Left lung (tissue), 10 donors: ENCODE data around the gene UBALD2. TPM values are rescaled to one million over a fixed set of nuclear protein-coding genes. Genes with fewer than 3 reads are reported as not detected.
"Not testable (repeated sequence)": the region's sequence is repeated elsewhere in the genome, so short reads cannot be mapped to it uniquely, and the experiment has no call there.

Experiments used
- ATAC-seq: fragments of 200-7000 bp; cut with Tn5 transposase; one replicate; pipeline ENCODE4 v1.9.1; 2020; ENCODE audit warnings: moderate library complexity
- DNase-seq, 4 donors: peaks; one replicate each; pipeline ENCODE4 v3.0.0-alpha.2; 2013 to 2020
- H3K27ac ChIP-seq, 2 donors: fragments of 200-600 bp; sonication (generic) in 1 of 2; one replicate each; pipeline versions ENCODE4 v1.5.0 to v1.8.0; 2020 to 2021
- H3K27me3 ChIP-seq, 2 donors: fragments of 200-600 bp; sonication (generic) in 1 of 2; one replicate each; pipeline versions ENCODE4 v1.5.0 to v1.8.0; 2020 to 2021
- H3K36me3 ChIP-seq, 2 donors: fragments of 200-600 bp; sonication (generic) in 1 of 2; one replicate each; pipeline versions ENCODE4 v1.5.0 to v1.8.0; 2020 to 2021
- H3K4me1 ChIP-seq, 2 donors: fragments of 200-600 bp; one replicate each; pipeline ENCODE4 v1.8.0; 2021
- H3K4me3 ChIP-seq, 2 donors: fragments of 200-600 bp; sonication (generic) in 1 of 2; one replicate each; pipeline versions ENCODE4 v1.5.0 to v1.8.0; 2020 to 2021; ENCODE audit warnings: mild to moderate bottlenecking in 1 of 2
- H3K9me3 ChIP-seq, 2 donors: fragments of 200-600 bp; sonication (generic) in 1 of 2; one replicate each; pipeline versions ENCODE4 v1.5.0 to v1.8.0; 2020 to 2021
- CTCF ChIP-seq, 2 donors: fragments of 200-600 bp; sonication (generic) in 1 of 2; IDR thresholded peaks; one replicate each; pipeline versions ENCODE4 v1.5.0 to v1.8.0; 2021; ENCODE audit warnings: antibody characterized with exemption in 2 of 2
- intact Hi-C, 2 donors: fragments of 100-400 bp; cut with DNase I; formaldehyde crosslinking; loops; one replicate each; pipeline versions ENCODE4 v1.11.2 to v1.14.2; 2022
- polyA plus RNA-seq, 6 donors: library from polyadenylated mRNA; unstranded; fragments of 120-200 nt; gene quantifications; one replicate each; pipeline ENCODE4 v1.2.1, GENCODE V29; 2013; ENCODE audit not compliant: insufficient read length in 6 of 6
- total RNA-seq, 2 donors: library from RNA; stranded (reverse); fragmentation: NEBNext Ultra II Directional; extraction: Animal tissue kit (Norgen Biotek cat#: 25700); gene quantifications; one replicate each; pipeline ENCODE4 v1.2.1, GENCODE V29; 2021
- donor health status: DM: no; HTN: yes; CAD: no.
- donor health status: DM: no; HTN: no; CAD: no.

The UBALD2 gene
- total and polyA plus RNA-seq, 8 donors: 16.7 to 52.7 (median 32.0) TPM

GRCh38 chr17:76264425-76264754, 758 bp upstream of the UBALD2 start:
- ATAC-seq: no peak
- Histone ChIP-seq H3K36me3 (peaks cover 0 to 4% of the 10 kb centered on the region in 2 donors), H3K27ac (peak overlapping the region; percentile 69 to 93), H3K4me3 (no peak overlapping the region), H3K9me3 (no peaks in the 10 kb centered on the region), H3K4me1 (peaks cover 42 to 82% of the 10 kb centered on the region in 2 donors), H3K27me3 (no peaks in the 10 kb centered on the region)
- intact Hi-C loops: no loop called here
- no peak for TF ChIP-seq CTCF (IDR thresholded peaks at IDR 0.05)
- DNase-seq: no peak

GRCh38 chr17:76265624-76266243, 586 bp downstream of the UBALD2 start:
- H3K36me3 ChIP-seq: peaks cover 0 to 18% of the 10 kb centered on the region in 2 donors
- no peaks in the 10 kb centered on the region for H3K9me3 ChIP-seq
- peak overlapping the region; percentile 82 to 88 for H3K4me3 ChIP-seq
- no peaks in the 10 kb centered on the region for H3K27me3 ChIP-seq
- ATAC-seq (peak; percentile 14), DNase-seq (peak in 2 of 4 donors; percentile 72 to 92)
- H3K27ac ChIP-seq: peak overlapping the region; percentile 90 to 93
- no peak for TF ChIP-seq CTCF (IDR thresholded peaks at IDR 0.05)
- intact Hi-C loops: no loop called here
- peaks cover 42 to 82% of the 10 kb centered on the region in 2 donors for H3K4me1 ChIP-seq

GRCh38 chr17:76266244-76266938, 1.2 kb downstream of the UBALD2 start:
- DNase-seq (no peak), ATAC-seq (peak; percentile 2)
- peak overlapping the region; percentile 90 to 93 for H3K27ac ChIP-seq
- peaks cover 44 to 85% of the 10 kb centered on the region in 2 donors for H3K4me1 ChIP-seq
- no peaks in the 10 kb centered on the region for H3K27me3 ChIP-seq
- peaks cover 0 to 21% of the 10 kb centered on the region in 2 donors for H3K36me3 ChIP-seq
- intact Hi-C loops: no loop called here
- no peak for TF ChIP-seq CTCF (IDR thresholded peaks at IDR 0.05)
- no peaks in the 10 kb centered on the region for H3K9me3 ChIP-seq
- peak overlapping the region; percentile 82 to 88 for H3K4me3 ChIP-seq

- H3K36me3 ChIP-seq: peaks cover 0 to 21% of the 10 kb centered on the region in 2 donors
- H3K27me3 ChIP-seq: no peaks in the 10 kb centered on the region
- no peak for ATAC-seq
- H3K9me3 ChIP-seq: no peaks in the 10 kb centered on the region
- TF ChIP-seq CTCF (IDR thresholded peaks at IDR 0.05): no peak
- peaks cover 50 to 85% of the 10 kb centered on the region in 2 donors for H3K4me1 ChIP-seq
- DNase-seq: no peak
- H3K27ac ChIP-seq: peak overlapping the region; percentile 90 to 93
- intact Hi-C loops: no loop called here
- H3K4me3 ChIP-seq: peak overlapping the region; percentile 82 to 88
Measured at GRCh38 chr17:76267051-76267576, 2.0 kb downstream of the UBALD2 start.

- intact Hi-C loops, DNase-seq, ATAC-seq, H3K27me3 ChIP-seq, H3K9me3 ChIP-seq: not testable (repeated sequence)
- peaks cover 0 to 21% of the 10 kb centered on the region in 2 donors for H3K36me3 ChIP-seq
- H3K27ac ChIP-seq: peak overlapping the region; percentile 90 to 93
- H3K4me3 ChIP-seq: peak overlapping the region in 1 of 2 donors; percentile 88
- H3K4me1 ChIP-seq: peaks cover 50 to 85% of the 10 kb centered on the region in 2 donors
Measured at GRCh38 chr17:76267581-76268001, 2.4 kb downstream of the UBALD2 start.
